Measurements from ENCODE around the gene KIFC1.
A peak's percentile ranks its signal among the peaks of the same experiment; 100 is the strongest.

Gene KIFC1

GRCh38 chr6:33419580-33420490 is 28.2 kb downstream of the KIFC1 start, which contains the start of gene SYNGAP1:
TSS of gene SYNGAP1 (plus strand) at chr6:33420065. CDS start at chr6:33420265, 200 bp downstream.
- peak within 1 kb of the TSS; percentile 51 for H3K4me3 ChIP-seq (ENCODE audit: low read depth, low read length)
- peak; percentile 91 for DNase-seq
- peak within 1 kb of the TSS; percentile 93 for H3K27ac ChIP-seq
- TF ChIP-seq CTCF (IDR thresholded peaks at IDR 0.05; ENCODE audit: low read depth, low read length): no peak
- H3K27me3 ChIP-seq (ENCODE audit: insufficient read depth, low read depth, severe bottlenecking): no peaks in the 10 kb centered on the region
- H3K36me3 ChIP-seq: peaks cover 59% of the 10 kb centered on the region
- no peaks in the 10 kb centered on the region for H3K9me3 ChIP-seq (ENCODE audit: severe bottlenecking)

- H3K27me3 ChIP-seq (ENCODE audit: insufficient read depth, low read depth, severe bottlenecking): no peaks in the 10 kb centered on the region
- no peaks in the 10 kb centered on the region for H3K9me3 ChIP-seq (ENCODE audit: severe bottlenecking)
- no peak for TF ChIP-seq CTCF (IDR thresholded peaks at IDR 0.05; ENCODE audit: low read depth, low read length)
- H3K4me3 ChIP-seq (ENCODE audit: low read depth, low read length): peak overlapping the region; percentile 51
- peak; percentile 85 for DNase-seq
- peaks cover 55% of the 10 kb centered on the region for H3K36me3 ChIP-seq
- H3K27ac ChIP-seq: peak overlapping the region; percentile 93
Measured at GRCh38 chr6:33420491-33421343, 29.1 kb downstream of the KIFC1 start.

- H3K27me3 ChIP-seq (ENCODE audit: insufficient read depth, low read depth, severe bottlenecking): no peaks in the 10 kb centered on the region
- H3K9me3 ChIP-seq (ENCODE audit: severe bottlenecking): no peaks in the 10 kb centered on the region
- H3K4me3 ChIP-seq (ENCODE audit: low read depth, low read length): peak overlapping the region; percentile 51
- H3K36me3 ChIP-seq: peaks cover 50% of the 10 kb centered on the region
- TF ChIP-seq CTCF (IDR thresholded peaks at IDR 0.05; ENCODE audit: low read depth, low read length): no peak
- DNase-seq: no peak
- peak overlapping the region; percentile 93 for H3K27ac ChIP-seq
Measured at GRCh38 chr6:33421344-33421643, 29.7 kb downstream of the KIFC1 start.

GRCh38 chr6:33423777-33424176 is 32.2 kb downstream of the KIFC1 start:
- Histone ChIP-seq H3K27me3 (ENCODE audit: insufficient read depth, low read depth, severe bottlenecking) (no peaks in the 10 kb centered on the region), H3K27ac (no peak overlapping the region), H3K9me3 (ENCODE audit: severe bottlenecking) (no peaks in the 10 kb centered on the region), H3K4me3 (ENCODE audit: low read depth, low read length) (no peak overlapping the region), H3K36me3 (peaks cover 47% of the 10 kb centered on the region)
- no peak for DNase-seq
- TF ChIP-seq CTCF (IDR thresholded peaks at IDR 0.05; ENCODE audit: low read depth, low read length): no peak

GRCh38 chr6:33424855-33425667 is 33.4 kb downstream of the KIFC1 start:
- Histone ChIP-seq H3K27me3 (ENCODE audit: insufficient read depth, low read depth, severe bottlenecking) (no peaks in the 10 kb centered on the region), H3K36me3 (peaks cover 56% of the 10 kb centered on the region), H3K4me3 (ENCODE audit: low read depth, low read length) (peak overlapping the region; percentile 49), H3K9me3 (ENCODE audit: severe bottlenecking) (no peaks in the 10 kb centered on the region), H3K27ac (peak overlapping the region; percentile 79)
- TF ChIP-seq CTCF (IDR thresholded peaks at IDR 0.05; ENCODE audit: low read depth, low read length): no peak
- peak; percentile 44 for DNase-seq
